A673 (cell line): ENCODE measurements around the gene HIP1. TPM values are rescaled to one million over a fixed set of nuclear protein-coding genes. Genes with fewer than 3 reads are reported as not detected.
"Not testable (repeated sequence)": the region's sequence is repeated elsewhere in the genome, so short reads cannot be mapped to it uniquely, and the experiment has no call there.

Experiments
- BruUV-seq: library from RNA; stranded (reverse); fragments of 400-500 nt; replicated peaks from 2 replicates; lab custom pipeline; 2021; lab: Mats Ljungman, UMichigan
- CTCF ChIA-PET: fragments of 300-600 bp; sonication (Branson Sonifier 250); formaldehyde crosslinking; loops from one replicate; lab custom pipeline; 2022; ENCODE audit warnings: antibody characterized with exemption; lab: Charles Lee
- POLR2A ChIA-PET: fragments of 300-600 bp; sonication (Branson Sonifier 250); formaldehyde crosslinking; loops from one replicate; lab custom pipeline; 2022; ENCODE audit warnings: antibody characterized with exemption; ENCODE audit not compliant: low non-redundant PET; lab: Charles Lee
- DNase-seq: peaks from one replicate; pipeline ENCODE4 v3.0.0-alpha.2; 2015; ENCODE audit warnings: low spot score
- H3K27ac ChIP-seq: fragments of 200-600 bp; sonication (generic); 2 replicates; pipeline ENCODE4 v1.5.1; 2016; ENCODE audit warnings: mixed run types, low read depth, mild to moderate bottlenecking, mixed read lengths, antibody characterized with exemption, low read length; ENCODE audit not compliant: poor library complexity, severe bottlenecking
- H3K27me3 ChIP-seq: fragments of 200-600 bp; sonication (generic); replicated peaks from 2 replicates; pipeline ENCODE4 v1.6.1; 2017; ENCODE audit warnings: mixed run types, low read depth, mild to moderate bottlenecking, mixed read lengths, antibody characterized with exemption, low read length; ENCODE audit not compliant: insufficient read depth, poor library complexity
- H3K36me3 ChIP-seq: fragments of 200-600 bp; sonication (generic); 2 replicates; pipeline ENCODE4 v1.6.1; 2016; ENCODE audit warnings: mixed run types, mild to moderate bottlenecking, mixed read lengths, antibody characterized with exemption, low read length; ENCODE audit not compliant: insufficient read depth, poor library complexity, severe bottlenecking
- H3K4me1 ChIP-seq: fragments of 200-600 bp; sonication (generic); 2 replicates; pipeline ENCODE4 v1.6.1; 2017; ENCODE audit warnings: mixed run types, mild to moderate bottlenecking, mixed read lengths, antibody characterized with exemption, low read length; ENCODE audit not compliant: insufficient read depth, poor library complexity, severe bottlenecking
- H3K4me3 ChIP-seq: fragments of 200-600 bp; sonication (generic); 2 replicates; pipeline ENCODE4 v1.5.1; 2016; ENCODE audit warnings: low read depth, mixed run types, mild to moderate bottlenecking, mixed read lengths, low read length; ENCODE audit not compliant: poor library complexity, severe bottlenecking
- H3K9me3 ChIP-seq: fragments of 200-600 bp; sonication (generic); 2 replicates; pipeline ENCODE4 v1.6.1; 2016; ENCODE audit warnings: mixed run types, low read depth, mild to moderate bottlenecking, mixed read lengths, antibody characterized with exemption, low read length; ENCODE audit not compliant: poor library complexity, severe bottlenecking
- EZH2 ChIP-seq: fragments of 200-600 bp; sonication (generic); IDR thresholded peaks from 2 replicates; pipeline ENCODE4 v1.6.1; 2017; ENCODE audit warnings: borderline replicate concordance, low read depth, mild to moderate bottlenecking, mixed read lengths, antibody characterized with exemption, low read length; ENCODE audit not compliant: poor library complexity, severe bottlenecking
- intact Hi-C: fragments of 100-400 bp; cut with micrococcal nuclease; formaldehyde crosslinking; loops from one replicate; pipeline ENCODE4 v1.10.0; 2022; ENCODE audit not compliant: unreplicated experiment
- total RNA-seq: library from RNA; stranded (reverse); gene quantifications from 2 replicates; pipeline ENCODE4 v1.2.3, GENCODE V29; 2021
- TF ChIP-seq, protein P1 (sequence below): fragments of 300-800, 200-600 bp; sonication (generic); conservative IDR thresholded peaks from 2 replicates; pipeline ENCODE4 v1.5.1; 2017; ENCODE audit warnings: low read depth, mild to moderate bottlenecking, antibody characterized with exemption, low read length, moderate library complexity, mixed read lengths

The HIP1 gene
- total RNA-seq, 1 experiment from 2014 or later, result 25.0 TPM

DNA sequence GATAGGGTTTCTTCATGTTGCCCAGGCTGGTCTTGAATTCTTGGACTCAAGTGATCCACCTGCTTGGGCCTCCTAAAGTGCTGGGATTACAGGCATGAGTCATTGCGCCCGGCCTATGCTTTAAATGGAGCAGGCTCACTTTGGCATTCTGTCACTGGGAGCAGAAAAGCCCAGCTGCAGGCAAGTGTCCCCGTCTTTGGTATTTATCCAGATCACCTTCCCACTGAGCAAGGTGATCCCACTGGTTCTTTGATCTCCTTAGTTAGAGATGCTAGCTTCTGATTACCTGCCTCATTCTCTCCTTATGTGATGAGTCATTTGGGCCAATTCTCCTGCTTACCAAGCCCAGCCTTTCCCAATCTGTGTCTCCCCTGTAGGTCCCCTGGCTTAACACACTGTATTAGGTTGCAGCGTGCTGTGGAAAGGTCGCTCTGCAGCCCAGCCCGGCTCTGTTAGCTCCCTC lies 207.4 kb downstream of the HIP1 start:
- ChIA-PET CTCF (no interaction called here), POLR2A (no interaction called here)
- no peaks in the 10 kb centered on the region for H3K36me3 ChIP-seq
- peak; percentile 14 for DNase-seq
- BruUV-seq, result no TSS peak
- TF ChIP-seq, protein P1, sequence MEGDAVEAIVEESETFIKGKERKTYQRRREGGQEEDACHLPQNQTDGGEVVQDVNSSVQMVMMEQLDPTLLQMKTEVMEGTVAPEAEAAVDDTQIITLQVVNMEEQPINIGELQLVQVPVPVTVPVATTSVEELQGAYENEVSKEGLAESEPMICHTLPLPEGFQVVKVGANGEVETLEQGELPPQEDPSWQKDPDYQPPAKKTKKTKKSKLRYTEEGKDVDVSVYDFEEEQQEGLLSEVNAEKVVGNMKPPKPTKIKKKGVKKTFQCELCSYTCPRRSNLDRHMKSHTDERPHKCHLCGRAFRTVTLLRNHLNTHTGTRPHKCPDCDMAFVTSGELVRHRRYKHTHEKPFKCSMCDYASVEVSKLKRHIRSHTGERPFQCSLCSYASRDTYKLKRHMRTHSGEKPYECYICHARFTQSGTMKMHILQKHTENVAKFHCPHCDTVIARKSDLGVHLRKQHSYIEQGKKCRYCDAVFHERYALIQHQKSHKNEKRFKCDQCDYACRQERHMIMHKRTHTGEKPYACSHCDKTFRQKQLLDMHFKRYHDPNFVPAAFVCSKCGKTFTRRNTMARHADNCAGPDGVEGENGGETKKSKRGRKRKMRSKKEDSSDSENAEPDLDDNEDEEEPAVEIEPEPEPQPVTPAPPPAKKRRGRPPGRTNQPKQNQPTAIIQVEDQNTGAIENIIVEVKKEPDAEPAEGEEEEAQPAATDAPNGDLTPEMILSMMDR, result no peak
- no peak for TF ChIP-seq EZH2
- H3K9me3 ChIP-seq, result no peaks in the 10 kb centered on the region
- no peaks in the 10 kb centered on the region for H3K4me1 ChIP-seq
- no peak overlapping the region for H3K27ac ChIP-seq
- no peaks in the 10 kb centered on the region for H3K27me3 ChIP-seq
- H3K4me3 ChIP-seq, result no peak overlapping the region
- intact Hi-C loops, result no loop called here

DNA sequence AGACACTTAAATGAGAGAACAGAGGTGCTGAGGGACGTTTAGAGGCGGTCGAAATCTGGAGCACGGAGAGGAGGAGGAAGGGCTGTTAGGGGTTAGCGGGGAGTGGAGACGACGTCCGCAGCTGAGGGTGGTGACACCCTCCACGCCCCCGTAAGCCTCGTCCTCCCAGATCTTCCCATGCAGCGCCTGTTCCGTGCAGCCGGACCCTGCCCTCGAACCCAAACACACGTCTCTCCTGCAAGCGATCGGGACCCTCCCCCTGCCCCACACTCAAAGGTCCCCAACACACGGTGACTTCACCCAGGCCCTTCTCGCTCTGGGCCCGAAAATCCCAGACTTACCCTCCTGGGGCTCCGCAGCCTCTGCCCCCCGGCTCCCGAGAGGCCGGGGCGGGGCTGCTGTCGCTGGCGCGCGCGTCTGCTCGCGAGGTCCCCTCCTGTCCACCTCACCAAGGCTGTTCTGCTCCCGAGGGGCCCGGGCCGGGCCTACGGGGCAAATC lies 211.5 kb downstream of the HIP1 start:
- Histone ChIP-seq H3K27ac (peak overlapping the region; percentile 84), H3K4me3 (peak overlapping the region; percentile 94), H3K36me3 (peaks cover 21% of the 10 kb centered on the region)
- intact Hi-C loops, H3K27me3 ChIP-seq, POLR2A ChIA-PET, H3K9me3 ChIP-seq, CTCF ChIA-PET, BruUV-seq, DNase-seq, H3K4me1 ChIP-seq: not testable (repeated sequence)

DNA sequence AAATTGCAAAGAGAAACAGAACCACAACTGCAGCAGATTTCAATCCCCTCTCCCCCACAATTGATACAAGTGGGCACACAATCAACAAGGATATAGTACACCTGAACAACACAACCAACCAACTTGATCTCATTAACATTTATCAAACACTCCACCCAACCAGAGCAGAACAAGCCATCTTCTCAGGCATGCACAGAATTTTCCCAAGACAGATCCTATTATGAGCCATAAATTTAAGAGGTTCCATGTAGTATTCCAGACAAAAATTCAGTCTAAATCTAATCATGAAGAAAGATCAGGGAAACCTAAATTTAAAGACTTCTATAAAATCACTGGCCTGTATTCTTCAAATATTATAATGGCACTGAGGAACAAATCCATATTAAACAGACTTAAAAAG lies 217.0 kb downstream of the HIP1 start:
- POLR2A ChIA-PET, DNase-seq, H3K9me3 ChIP-seq, H3K4me1 ChIP-seq, H3K27me3 ChIP-seq, CTCF ChIA-PET, H3K27ac ChIP-seq, H3K4me3 ChIP-seq, intact Hi-C loops, BruUV-seq: not testable (repeated sequence)
- H3K36me3 ChIP-seq, result peaks cover 27% of the 10 kb centered on the region

DNA sequence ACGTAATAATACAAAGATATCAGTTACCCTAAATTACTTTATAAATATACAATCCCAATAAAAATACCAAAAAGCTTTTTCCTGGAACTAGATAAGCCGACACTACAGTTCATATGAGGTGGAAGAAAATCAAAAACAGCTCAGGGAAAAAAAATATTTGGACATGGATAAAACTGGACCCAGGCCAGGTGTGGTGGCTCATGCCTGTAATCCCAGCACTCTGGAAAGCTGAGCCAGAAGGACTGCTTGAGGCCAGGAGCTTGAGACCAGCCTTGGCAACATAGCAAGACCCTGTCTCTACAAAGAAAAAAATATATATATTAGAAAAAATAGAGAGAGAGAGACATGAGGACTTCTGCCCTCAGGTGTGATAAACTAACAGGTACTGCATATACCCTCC lies 219.9 kb downstream of the HIP1 start:
- H3K4me3 ChIP-seq, CTCF ChIA-PET, H3K9me3 ChIP-seq, BruUV-seq, H3K27ac ChIP-seq, intact Hi-C loops, H3K4me1 ChIP-seq, POLR2A ChIA-PET, DNase-seq, H3K27me3 ChIP-seq: not testable (repeated sequence)
- H3K36me3 ChIP-seq, result peaks cover 21% of the 10 kb centered on the region

DNA sequence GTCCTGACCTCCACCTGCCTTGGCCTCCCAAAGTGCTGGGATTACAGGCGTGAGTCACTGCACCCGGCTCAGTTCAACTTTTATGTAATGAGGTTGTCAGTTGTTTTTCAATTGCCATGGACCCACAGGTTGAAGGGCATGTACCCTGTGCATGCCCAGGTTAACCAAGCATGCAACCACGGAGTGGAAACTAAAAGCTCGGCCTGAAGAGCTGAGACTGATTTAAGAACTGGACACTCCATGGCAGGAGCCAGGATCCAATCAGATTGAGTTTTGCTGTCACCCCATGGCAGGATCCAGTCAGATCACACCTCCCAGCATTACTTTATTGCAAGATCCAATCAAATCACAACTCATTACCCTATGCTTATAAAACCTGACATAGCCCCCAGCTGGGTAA lies 229.7 kb downstream of the HIP1 start:
- H3K36me3 ChIP-seq, DNase-seq, H3K27ac ChIP-seq, intact Hi-C loops, CTCF ChIA-PET, POLR2A ChIA-PET, BruUV-seq, H3K9me3 ChIP-seq, H3K4me1 ChIP-seq, H3K27me3 ChIP-seq, H3K4me3 ChIP-seq: not testable (repeated sequence)

DNA sequence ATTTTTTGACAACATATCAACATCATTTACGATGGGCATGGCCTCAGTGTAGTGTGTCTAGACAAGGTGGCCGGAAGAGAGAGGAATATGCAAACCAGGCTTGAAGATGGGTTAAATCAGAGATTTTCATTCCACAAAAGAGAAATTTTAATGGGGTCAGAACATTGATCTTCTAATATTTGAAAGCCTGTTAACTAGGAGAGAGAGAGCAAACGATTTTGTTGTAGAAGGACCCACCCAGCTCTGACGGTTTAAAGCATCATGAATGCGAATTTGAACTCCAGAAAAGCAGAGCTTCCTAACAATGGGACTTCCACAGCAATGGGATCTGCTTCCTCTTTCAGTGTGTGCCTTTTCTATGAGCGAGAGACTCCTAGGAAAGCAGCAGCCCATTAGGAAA lies 246.7 kb downstream of the HIP1 start, which contains the start of gene SPDYE5:
Gene SPDYE5 (plus strand): TSS at position 301 of the 400 bp plus-strand sequence. CDS start 1,728 bp downstream, outside the sequence.
- H3K36me3 ChIP-seq, H3K9me3 ChIP-seq, CTCF ChIA-PET, H3K4me3 ChIP-seq, H3K27me3 ChIP-seq, H3K27ac ChIP-seq, BruUV-seq, H3K4me1 ChIP-seq, POLR2A ChIA-PET, DNase-seq, intact Hi-C loops: not testable (repeated sequence)
